Activated T-cell treated with anti-CD3 and anti-CD28 coated beads, Interleukin-2, amount 50 U/mL, for 48 hours (primary cell): ENCODE data around the gene TLE2.
"Not testable (repeated sequence)": the region's sequence is repeated elsewhere in the genome, so short reads cannot be mapped to it uniquely, and the experiment has no call there.

ENCODE experiments used
- DNase-seq, 2 experiments: peaks; one replicate each; pipeline ENCODE4 v3.0.0-alpha.2; 2020

TLE2 gene

DNA sequence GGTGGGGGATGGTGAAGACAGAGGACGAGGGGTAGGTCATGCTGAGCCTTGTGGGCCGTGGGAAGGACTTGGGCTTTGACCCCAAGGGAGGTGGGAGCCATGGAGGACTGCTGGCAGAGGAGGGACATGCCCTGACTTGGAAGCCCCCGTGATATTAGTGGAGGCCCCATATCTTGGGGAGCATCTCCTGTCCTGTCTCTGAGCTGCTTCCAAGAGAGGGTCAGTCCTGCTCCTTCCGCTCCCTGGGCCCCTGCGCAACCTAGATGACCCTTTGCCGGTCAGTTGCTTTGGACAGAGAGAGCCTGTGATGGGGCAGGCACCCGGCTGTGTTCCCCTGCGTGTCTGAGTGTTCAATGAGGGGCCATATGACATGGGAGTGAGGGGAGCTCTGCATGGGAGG is 46.5 kb downstream of the TLE2 start:
- DNase-seq, result no peak

- DNase-seq, result no peak
Measured at GRCh38 chr19:2981898-2982297, 47.2 kb downstream of the TLE2 start.

GRCh38 chr19:2978772-2979171 is 50.3 kb downstream of the TLE2 start:
- DNase-seq, result no peak

DNA sequence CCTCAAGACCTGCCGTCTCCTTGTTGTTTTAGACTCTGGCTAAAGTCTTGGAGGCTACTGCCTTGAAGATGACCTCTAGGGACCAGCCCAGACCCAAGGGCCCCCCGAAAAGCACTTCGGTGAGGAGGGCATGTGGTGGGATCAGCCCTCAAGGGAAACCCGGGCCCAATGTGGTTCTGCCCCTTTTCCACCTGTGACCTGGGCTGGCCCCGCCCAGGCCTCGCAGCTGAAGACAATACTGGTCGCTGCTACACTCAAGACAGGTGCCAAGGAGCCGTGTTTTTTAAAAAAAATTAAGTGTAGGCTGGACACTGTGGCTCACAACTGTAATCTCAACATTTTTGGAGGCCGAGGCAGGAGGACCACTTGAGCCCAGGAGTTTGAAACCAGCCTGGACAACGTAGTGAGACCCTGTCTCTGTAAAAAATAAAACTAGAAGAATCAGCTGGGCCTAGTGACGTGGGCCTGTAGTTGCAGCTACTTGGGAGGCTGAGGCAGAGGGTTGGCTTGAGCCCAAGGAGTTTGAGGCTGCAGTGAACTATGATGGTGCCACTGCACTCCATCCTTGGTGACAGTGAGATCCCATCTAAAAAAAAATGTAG is 50.8 kb downstream of the TLE2 start:
- DNase-seq, result no peak

DNA sequence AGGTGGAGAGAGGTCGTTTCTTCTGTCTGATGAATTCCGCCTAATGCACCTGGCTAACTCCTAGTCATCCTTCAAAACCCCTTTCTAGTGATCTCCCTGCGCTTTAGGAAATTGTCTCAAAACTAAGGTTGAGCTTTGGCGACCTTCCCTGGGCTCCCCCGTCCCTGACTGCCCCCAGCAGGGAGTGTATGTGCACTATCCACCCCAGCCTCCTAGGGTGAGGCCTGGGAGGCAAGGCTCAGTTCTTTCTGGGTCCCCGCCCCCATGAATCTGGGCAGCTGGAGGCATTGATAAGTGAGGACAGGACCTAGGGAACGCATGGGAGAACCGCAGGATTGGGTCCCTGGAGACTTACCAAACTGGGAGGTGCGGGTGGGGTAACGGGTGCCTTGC is 51.3 kb downstream of the TLE2 start:
- DNase-seq, result peak in 1 of 2 experiments; percentile 30

DNA sequence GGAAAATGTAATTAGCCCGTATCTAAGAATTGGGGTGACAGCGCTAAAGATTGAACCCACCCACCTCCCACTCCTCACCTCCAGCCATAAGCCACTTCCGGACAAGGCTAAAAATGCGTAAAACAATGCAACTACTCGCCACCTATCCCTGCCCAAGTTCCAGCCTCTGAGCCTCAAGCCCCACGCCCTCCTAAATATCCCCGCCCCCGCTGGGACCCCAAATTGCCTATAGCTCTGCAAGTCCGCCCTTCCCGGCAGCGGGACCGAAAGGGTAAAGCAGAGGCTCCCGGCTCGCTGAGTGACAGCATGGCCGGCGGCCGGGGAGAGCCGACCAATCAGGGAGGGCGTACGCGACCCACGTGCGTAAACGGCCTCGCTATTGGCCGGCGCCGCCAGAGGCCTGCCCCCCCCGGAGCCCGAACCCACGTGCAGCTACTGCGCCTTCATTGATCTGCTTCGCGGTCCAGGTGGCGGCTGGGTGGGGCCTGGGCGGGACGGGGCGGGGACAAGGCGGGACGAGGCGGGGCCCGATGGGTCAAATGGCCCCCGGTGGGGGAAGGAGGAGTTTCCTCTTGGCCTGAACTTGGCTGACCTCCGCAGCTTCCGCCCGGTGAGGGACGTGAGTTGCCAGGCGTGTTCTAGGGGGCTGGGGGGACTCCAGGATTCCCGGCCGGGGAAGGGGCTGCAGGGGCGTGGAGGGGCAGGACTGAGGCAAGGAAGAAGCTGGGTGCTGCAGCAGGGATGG is 51.9 kb downstream of the TLE2 start, which contains the start of gene TLE6:
Gene TLE6, plus strand, starts transcription at position 564 of the 745 bp plus-strand sequence. CDS start 670 bp downstream, outside the sequence.
- DNase-seq, result peak; percentile 93 to 96

DNA sequence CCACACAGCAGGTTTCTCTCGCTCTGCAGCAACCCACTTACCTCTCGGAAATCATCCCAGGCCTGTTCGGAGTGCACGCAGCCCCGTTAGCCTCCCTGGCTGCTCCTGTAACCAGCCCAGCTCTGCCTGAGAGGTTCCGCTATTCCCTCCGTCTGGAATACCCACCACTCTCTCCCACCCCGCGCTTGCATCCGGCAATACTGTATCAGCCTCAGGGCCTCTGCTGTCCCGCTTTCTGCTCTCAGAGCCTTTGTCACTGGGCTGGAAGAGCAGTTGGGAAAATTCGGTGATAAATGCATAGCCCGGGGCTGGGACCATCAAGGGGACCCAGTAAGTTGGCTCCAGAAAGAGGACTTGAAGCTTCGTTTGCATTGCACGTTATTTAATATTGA is 52.5 kb downstream of the TLE2 start:
- peak in 1 of 2 experiments; percentile 19 for DNase-seq

DNA sequence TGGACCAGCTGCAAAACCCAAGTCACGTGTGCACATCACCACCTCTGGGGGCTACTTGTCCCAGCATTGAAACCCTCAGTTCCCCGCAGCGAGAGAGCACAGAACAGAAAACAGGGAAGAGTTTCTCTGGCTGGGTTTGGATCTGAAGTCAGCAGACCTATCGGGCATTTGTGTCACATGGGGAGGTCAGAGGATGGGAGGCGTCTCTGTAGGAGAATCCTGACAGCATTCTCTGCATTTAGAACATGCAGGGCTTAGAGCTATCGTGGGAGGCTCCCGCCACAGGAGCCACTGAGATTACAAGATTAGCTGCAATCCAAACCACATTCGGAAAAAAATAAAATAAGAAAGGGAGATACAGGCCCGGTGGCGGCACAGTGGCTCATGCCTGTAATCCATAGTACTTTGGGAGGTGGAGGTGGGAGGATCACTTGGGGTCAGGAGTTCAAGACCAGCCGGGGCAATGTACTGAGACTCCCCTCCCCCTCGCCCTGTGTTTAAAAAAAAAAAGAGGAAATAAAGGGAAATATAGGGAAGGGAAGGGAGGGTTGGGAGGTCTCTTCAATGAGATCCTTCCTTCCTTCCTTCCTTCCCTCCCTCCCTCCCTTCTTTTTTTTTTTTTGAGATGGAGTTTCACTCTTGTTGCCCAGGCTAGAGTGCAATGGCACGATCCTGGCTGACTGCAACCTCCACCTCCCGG is 54.6 kb downstream of the TLE2 start:
- peak; percentile 30 to 39 for DNase-seq

DNA sequence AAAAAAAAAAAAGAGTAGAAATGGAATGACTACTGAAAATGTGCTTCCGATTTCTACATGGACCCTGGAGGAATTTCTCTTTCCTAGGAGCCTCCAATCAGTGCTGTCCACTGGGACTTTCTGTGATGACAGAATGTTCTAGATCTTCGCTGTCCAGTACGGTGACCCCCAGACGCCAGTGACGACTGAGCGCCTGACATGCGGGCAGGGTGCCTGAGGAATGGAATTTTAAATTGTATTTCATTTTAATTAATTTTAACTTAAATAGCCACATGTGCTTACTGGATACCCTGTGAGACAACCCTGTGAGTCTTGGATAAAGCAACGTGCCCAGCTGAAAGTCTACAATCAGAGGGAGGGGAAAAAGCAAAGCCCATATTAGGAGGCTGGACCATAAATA is 55.9 kb downstream of the TLE2 start:
- DNase-seq, result no peak

DNA sequence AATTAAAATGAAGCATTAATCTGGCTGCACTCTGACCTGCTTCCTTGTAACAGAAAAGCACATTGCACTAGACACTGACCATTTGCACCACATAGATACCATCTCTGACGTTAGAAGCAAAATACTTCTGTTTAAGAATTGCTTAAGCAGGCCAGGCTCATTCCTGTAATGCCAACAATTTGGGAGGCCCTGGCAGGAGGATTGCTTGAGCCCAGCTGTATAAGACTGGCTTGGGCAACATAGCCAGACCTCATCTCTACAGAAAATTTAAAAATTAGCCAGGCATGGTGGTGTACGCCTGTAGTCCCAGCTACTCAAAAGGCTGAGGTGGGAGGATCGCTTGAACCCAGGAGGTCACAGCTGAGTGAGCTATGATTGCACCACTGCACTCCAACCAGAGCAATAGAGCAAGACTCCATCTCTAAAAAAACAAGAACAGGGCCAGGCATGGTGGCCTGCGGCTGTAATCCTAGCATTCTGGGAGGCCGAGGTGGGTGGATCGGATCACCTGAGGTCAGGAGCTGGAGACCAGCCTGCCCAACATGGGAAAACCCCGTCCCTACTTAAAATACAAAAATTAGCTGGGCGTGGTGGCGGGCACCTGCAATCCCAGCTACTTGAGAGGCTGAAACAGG is 58.8 kb downstream of the TLE2 start:
- no peak for DNase-seq

DNA sequence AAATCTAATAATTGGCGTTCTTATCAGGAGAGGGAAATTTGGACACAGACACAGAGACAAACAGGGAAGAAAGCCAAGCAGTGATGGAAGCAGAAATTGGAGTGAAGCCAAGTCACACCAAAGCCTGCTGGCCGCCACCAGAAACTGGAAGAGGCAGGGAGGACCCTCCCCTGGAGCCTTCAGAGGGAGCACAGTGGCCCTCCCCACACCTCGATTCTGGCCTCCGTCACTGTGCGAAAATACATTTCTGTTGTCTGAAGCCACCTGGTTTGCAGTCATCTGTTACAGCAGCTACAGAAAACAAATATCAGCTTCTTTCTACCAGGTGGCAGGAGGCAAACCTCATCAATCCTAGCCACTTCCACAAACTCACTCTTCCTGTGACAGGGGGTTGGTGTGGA is 60.0 kb downstream of the TLE2 start:
- no peak for DNase-seq

DNA sequence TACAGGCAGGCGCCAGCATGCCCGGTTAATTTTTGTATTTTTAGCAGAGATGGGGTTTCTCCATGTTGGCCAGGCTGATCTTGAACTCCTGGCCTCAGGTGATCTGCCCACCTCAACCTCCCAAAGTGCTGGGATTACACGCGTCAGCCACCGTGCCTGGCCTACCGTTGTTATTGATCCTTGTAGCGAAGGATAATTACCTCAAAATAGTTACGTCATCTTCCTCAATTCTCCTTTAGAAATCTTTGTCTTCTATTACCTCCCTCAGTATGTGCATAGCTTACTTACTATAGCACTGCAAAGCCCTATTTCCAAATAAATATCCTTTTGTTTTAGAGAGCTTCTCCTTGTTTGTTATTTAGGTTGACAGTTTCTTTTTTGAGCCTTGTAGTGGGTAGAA is 61.1 kb downstream of the TLE2 start:
- DNase-seq, result no peak

DNA sequence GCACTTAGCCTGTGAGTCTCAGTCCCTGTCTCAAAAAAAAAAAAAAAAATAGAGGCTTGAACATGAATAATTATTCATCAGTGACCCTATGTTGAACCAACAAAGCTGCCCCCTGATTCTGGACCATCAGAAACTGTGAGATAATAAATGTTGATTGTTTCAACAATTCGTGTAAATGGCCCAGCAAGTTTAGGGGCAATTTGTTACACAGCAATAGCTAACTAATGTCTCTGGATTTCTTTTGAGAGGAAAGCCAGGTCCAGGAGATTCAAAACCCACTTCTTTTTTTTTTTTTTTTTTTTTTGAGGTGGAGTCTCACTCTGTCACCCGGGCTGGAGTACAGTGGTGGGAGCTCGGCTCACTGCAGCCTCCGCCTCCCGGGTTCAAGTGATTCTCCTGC is 64.2 kb downstream of the TLE2 start:
- DNase-seq, result no peak

GRCh38 chr19:2963631-2964030 is 65.4 kb downstream of the TLE2 start:
- DNase-seq, result not testable (repeated sequence)

DNA sequence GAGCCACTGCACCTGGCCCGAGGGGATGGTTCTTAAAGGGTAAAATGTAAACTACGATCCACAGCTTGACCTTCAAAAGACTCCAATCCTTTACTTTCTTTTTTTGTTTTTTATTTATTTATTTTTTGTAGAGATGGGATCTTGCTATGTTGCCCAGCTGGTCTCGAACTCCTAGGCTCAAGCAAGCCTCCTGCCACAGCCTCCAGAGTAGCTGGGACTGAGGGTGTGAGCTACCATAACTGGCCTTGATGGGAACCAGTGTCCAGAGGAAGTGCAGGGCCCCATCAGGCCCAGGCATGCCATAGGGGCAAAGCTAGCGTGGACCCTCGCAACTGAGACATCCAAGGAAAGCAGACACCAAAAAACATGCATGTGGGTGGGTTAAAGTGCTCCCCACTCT is 66.0 kb downstream of the TLE2 start:
- no peak for DNase-seq

GRCh38 chr19:2962018-2962670 is 66.9 kb downstream of the TLE2 start:
- peak; percentile 51 to 52 for DNase-seq

DNA sequence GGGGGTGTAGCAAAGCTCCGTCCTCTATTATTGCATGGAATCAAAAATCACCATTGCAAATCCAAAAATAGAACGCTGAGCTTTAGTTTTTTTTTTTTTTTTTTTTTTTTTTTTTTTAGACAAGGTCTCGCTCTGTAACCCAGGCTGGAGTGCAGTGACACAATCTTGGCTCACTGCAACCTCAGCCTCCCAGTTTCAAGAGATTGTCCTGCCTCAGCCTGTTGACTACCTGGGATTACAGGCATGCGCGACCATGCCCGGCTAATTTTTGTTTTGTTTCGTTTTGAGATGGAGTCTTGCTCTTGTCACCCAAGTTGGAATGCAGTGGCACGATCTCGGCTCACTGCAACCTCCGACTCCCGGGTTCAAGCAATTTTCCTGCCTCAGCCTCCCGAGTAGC is 69.0 kb downstream of the TLE2 start:
- DNase-seq, result no peak

DNA sequence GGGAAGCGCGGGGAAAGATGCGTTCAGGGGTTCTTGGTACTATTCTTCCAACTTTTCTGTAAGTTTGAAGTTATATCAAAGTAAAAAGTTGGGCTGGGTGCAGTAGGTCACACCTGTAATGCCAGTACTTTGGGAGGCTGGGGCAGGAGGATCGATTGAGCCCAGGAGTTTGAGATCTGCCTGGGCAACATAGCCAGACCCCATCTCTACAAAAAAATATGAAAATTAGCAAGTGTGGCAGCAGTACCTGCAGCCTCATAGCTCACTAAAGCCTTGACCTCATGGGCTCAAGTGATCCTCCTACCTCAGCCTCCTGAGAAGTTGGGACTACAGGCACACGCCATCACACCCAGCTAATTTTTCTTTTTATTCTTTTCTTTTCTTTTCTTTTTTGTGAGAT is 71.9 kb downstream of the TLE2 start:
- DNase-seq, result no peak

DNA sequence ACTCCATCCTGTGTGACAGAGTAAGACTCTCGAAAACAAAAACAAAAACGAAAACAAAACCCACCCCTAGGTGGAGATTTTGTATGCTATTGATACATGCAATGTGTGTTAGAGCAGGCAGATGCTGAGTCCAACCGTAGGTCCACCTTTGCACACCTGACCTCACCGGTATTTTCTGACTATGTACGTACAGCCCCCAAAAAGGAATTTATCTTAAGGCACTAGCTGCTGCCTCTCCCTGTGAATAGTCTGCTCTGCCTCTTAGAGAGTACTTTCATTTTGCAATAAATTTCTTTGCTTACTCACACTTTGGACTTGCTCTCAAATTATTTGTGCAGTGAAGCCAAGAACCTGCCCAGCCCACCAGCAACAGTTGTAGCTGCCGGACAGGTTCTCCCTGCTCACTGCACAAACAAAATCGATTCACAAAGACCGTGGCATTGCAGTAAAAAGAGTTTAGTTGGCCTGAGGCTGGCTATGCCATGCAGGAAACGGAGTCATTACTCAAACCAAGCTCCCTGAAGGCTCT is 76.1 kb downstream of the TLE2 start:
- DNase-seq, result no peak

GRCh38 chr19:2950286-2951124 is 78.6 kb downstream of the TLE2 start:
- peak; percentile 100 for DNase-seq

- no peak for DNase-seq
Measured at GRCh38 chr19:2949939-2950285, 79.2 kb downstream of the TLE2 start.
